ENCODE data around the gene ZNF669.

- TF ChIP-seq, protein P1, sequence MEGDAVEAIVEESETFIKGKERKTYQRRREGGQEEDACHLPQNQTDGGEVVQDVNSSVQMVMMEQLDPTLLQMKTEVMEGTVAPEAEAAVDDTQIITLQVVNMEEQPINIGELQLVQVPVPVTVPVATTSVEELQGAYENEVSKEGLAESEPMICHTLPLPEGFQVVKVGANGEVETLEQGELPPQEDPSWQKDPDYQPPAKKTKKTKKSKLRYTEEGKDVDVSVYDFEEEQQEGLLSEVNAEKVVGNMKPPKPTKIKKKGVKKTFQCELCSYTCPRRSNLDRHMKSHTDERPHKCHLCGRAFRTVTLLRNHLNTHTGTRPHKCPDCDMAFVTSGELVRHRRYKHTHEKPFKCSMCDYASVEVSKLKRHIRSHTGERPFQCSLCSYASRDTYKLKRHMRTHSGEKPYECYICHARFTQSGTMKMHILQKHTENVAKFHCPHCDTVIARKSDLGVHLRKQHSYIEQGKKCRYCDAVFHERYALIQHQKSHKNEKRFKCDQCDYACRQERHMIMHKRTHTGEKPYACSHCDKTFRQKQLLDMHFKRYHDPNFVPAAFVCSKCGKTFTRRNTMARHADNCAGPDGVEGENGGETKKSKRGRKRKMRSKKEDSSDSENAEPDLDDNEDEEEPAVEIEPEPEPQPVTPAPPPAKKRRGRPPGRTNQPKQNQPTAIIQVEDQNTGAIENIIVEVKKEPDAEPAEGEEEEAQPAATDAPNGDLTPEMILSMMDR (IDR thresholded peaks at IDR 0.05; ENCODE audit: low read length) = no peak
- no peak for TF ChIP-seq EZH2 (optimal IDR thresholded peaks at IDR 0.05; ENCODE audit: low read depth, low read length)
Observed at GRCh38 chr1:247096544-247096943, 7.6 kb downstream of the ZNF669 start.
